Stomach (tissue), 4 donors: Measurements from ENCODE around the gene KRTAP6-1.

Experiments used
- EP300 ChIP-seq: sonication (generic); formaldehyde crosslinking; IDR thresholded peaks from one replicate; pipeline ENCODE4 v1.6.1; 2017; ENCODE audit warnings: antibody characterized with exemption
- POLR2A ChIP-seq, 4 donors: fragments of 450-650 bp; IDR thresholded peaks; one replicate each; pipeline ENCODE4 v1.6.1; 2016; ENCODE audit warnings: antibody characterized with exemption in 4 of 4, control low read depth in 2 of 4, mild to moderate bottlenecking in 1 of 4, moderate library complexity in 1 of 4
- POLR2AphosphoS5 ChIP-seq, 3 donors: sonication (generic); formaldehyde crosslinking; IDR thresholded peaks; one replicate each; pipeline ENCODE4 v1.6.1; 2016; ENCODE audit warnings: antibody characterized with exemption in 3 of 3
- TF ChIP-seq, protein P1 (sequence below), 7 experiments: fragments of 450-650 bp in 4 of 7; fragments of 200-600 bp in 3 of 7; sonication (generic) in 3 of 7; IDR thresholded peaks; one replicate each; pipeline ENCODE4 v1.5.1; 2016 to 2019; ENCODE audit warnings: antibody characterized with exemption in 7 of 7, control low read depth in 2 of 7, mild to moderate bottlenecking in 1 of 7

- TF ChIP-seq, protein P1, sequence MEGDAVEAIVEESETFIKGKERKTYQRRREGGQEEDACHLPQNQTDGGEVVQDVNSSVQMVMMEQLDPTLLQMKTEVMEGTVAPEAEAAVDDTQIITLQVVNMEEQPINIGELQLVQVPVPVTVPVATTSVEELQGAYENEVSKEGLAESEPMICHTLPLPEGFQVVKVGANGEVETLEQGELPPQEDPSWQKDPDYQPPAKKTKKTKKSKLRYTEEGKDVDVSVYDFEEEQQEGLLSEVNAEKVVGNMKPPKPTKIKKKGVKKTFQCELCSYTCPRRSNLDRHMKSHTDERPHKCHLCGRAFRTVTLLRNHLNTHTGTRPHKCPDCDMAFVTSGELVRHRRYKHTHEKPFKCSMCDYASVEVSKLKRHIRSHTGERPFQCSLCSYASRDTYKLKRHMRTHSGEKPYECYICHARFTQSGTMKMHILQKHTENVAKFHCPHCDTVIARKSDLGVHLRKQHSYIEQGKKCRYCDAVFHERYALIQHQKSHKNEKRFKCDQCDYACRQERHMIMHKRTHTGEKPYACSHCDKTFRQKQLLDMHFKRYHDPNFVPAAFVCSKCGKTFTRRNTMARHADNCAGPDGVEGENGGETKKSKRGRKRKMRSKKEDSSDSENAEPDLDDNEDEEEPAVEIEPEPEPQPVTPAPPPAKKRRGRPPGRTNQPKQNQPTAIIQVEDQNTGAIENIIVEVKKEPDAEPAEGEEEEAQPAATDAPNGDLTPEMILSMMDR (IDR thresholded peaks at IDR 0.05): no peak
- no peak for TF ChIP-seq POLR2A (IDR thresholded peaks at IDR 0.05)
- TF ChIP-seq EP300: no peak
- TF ChIP-seq POLR2AphosphoS5 (IDR thresholded peaks at IDR 0.05): no peak
Measured at GRCh38 chr21:30567617-30568016, 46.1 kb downstream of the KRTAP6-1 start.
